ENCODE measurements around the gene SMTNL2. TPM values are rescaled to one million over a fixed set of nuclear protein-coding genes. Genes with fewer than 3 reads are reported as not detected.

SMTNL2 gene
- total RNA-seq, 2 donors from 2014 or later, result 0.51 to 0.79 TPM

GRCh38 chr17:4579678-4580077, 4.7 kb upstream of the SMTNL2 start:
- H3K36me3 Mint-ChIP-seq (ENCODE audit: low read depth), result no peaks in the 10 kb centered on the region
- H3K27ac Mint-ChIP-seq, result no peak overlapping the region
- no peak overlapping the region for H3K9ac ChIP-seq (ENCODE audit: extremely low read depth, low read length, poor library complexity, severe bottlenecking)
- no peak for TF ChIP-seq CTCF (conservative IDR thresholded peaks at IDR 0.05)
- no peak for DNase-seq
- H3K4me3 Mint-ChIP-seq, result no peak overlapping the region
- H3K27me3 Mint-ChIP-seq (ENCODE audit: insufficient read depth), result peaks cover 33% of the 10 kb centered on the region
- peaks cover 23% of the 10 kb centered on the region for H3K27me3 ChIP-seq (ENCODE audit: control insufficient read depth, insufficient read depth, low read length, poor library complexity, severe bottlenecking)
- H3K9me3 Mint-ChIP-seq, result peaks cover 5% of the 10 kb centered on the region
- peaks cover 9% of the 10 kb centered on the region for H3K4me1 ChIP-seq (ENCODE audit: control insufficient read depth, insufficient read depth, low read length)
- H3K9me3 ChIP-seq (ENCODE audit: control insufficient read depth, low read length), result no peaks in the 10 kb centered on the region
- 90 to 96% methylated on average over 5 to 11 of the region's 11 CpGs for WGBS, 2 experiments (ENCODE audit: insufficient coverage in 1 of 2, insufficient read length in 1 of 2)
- no peak overlapping the region for H3K27ac ChIP-seq (ENCODE audit: low read depth, low read length)
- peaks cover 7% of the 10 kb centered on the region for H3K4me1 Mint-ChIP-seq
- H3K4me3 ChIP-seq (ENCODE audit: low read length), result no peak overlapping the region
- H3K36me3 ChIP-seq (ENCODE audit: control insufficient read depth, insufficient read depth, low read length), result no peaks in the 10 kb centered on the region

- peaks cover 10% of the 10 kb centered on the region for H3K4me1 Mint-ChIP-seq
These were observed 4.0 kb upstream of the SMTNL2 start for GRCh38 chr17:4580291-4580690.

GRCh38 chr17:4582101-4582501, 2.2 kb upstream of the SMTNL2 start:
- H3K4me1 Mint-ChIP-seq, result peaks cover 5% of the 10 kb centered on the region
- TF ChIP-seq CTCF (conservative IDR thresholded peaks at IDR 0.05), result no peak
- Histone ChIP-seq H3K4me1 (ENCODE audit: control insufficient read depth, insufficient read depth, low read length) (peaks cover 3% of the 10 kb centered on the region), H3K36me3 (ENCODE audit: control insufficient read depth, insufficient read depth, low read length) (no peaks in the 10 kb centered on the region), H3K4me3 (ENCODE audit: low read length) (no peak overlapping the region), H3K9ac (ENCODE audit: extremely low read depth, low read length, poor library complexity, severe bottlenecking) (no peak overlapping the region), H3K9me3 (ENCODE audit: control insufficient read depth, low read length) (no peaks in the 10 kb centered on the region), H3K27me3 (ENCODE audit: control insufficient read depth, insufficient read depth, low read length, poor library complexity, severe bottlenecking) (peaks cover 48% of the 10 kb centered on the region), H3K27ac (ENCODE audit: low read depth, low read length) (no peak overlapping the region)
- peaks cover 55% of the 10 kb centered on the region for H3K27me3 Mint-ChIP-seq (ENCODE audit: insufficient read depth)
- H3K27ac Mint-ChIP-seq, result no peak overlapping the region
- peaks cover 5% of the 10 kb centered on the region for H3K9me3 Mint-ChIP-seq
- H3K4me3 Mint-ChIP-seq, result no peak overlapping the region
- WGBS, 2 experiments (ENCODE audit: insufficient coverage in 1 of 2, insufficient read length in 1 of 2), result 0 to 77% methylated on average over 1 to 7 of the region's 7 CpGs
- no peak for DNase-seq
- no peaks in the 10 kb centered on the region for H3K36me3 Mint-ChIP-seq (ENCODE audit: low read depth)

More at GRCh38 chr17:4580291-4580690, 4.0 kb upstream of the SMTNL2 start:
- Mint-ChIP-seq H3K27me3 (ENCODE audit: insufficient read depth) (peaks cover 37% of the 10 kb centered on the region), H3K4me3 (no peak overlapping the region), H3K27ac (no peak overlapping the region), H3K9me3 (peaks cover 5% of the 10 kb centered on the region), H3K36me3 (ENCODE audit: low read depth) (no peaks in the 10 kb centered on the region)
- no peak overlapping the region for H3K9ac ChIP-seq (ENCODE audit: extremely low read depth, low read length, poor library complexity, severe bottlenecking)
- H3K4me1 ChIP-seq (ENCODE audit: control insufficient read depth, insufficient read depth, low read length), result peaks cover 9% of the 10 kb centered on the region
- no peak for TF ChIP-seq CTCF (conservative IDR thresholded peaks at IDR 0.05)
- H3K36me3 ChIP-seq (ENCODE audit: control insufficient read depth, insufficient read depth, low read length), result no peaks in the 10 kb centered on the region
- no peak overlapping the region for H3K4me3 ChIP-seq (ENCODE audit: low read length)
- DNase-seq, result no peak
- H3K27ac ChIP-seq (ENCODE audit: low read depth, low read length), result no peak overlapping the region
- H3K9me3 ChIP-seq (ENCODE audit: control insufficient read depth, low read length), result no peaks in the 10 kb centered on the region
- H3K27me3 ChIP-seq (ENCODE audit: control insufficient read depth, insufficient read depth, low read length, poor library complexity, severe bottlenecking), result peaks cover 30% of the 10 kb centered on the region
- 85 to 95% methylated on average over 3 to 7 of the region's 7 CpGs for WGBS, 2 experiments (ENCODE audit: insufficient coverage in 1 of 2, insufficient read length in 1 of 2)
